Activated CD4-positive, alpha-beta T cell treated with anti-CD3 and anti-CD28 coated beads, Interleukin-2, Interleukin-6, amounts not matched to agents 100 ng/mL and 50 ng/mL, durations not matched to agents 16 hours and 8 hours (primary cell): Measurements from ENCODE around the gene QRICH1.
A peak's percentile ranks its signal among the peaks of the same experiment; 100 is the strongest.

Experiments
- DNase-seq: peaks from one replicate; pipeline ENCODE4 v3.0.0-alpha.2; 2020

QRICH1 gene

DNA sequence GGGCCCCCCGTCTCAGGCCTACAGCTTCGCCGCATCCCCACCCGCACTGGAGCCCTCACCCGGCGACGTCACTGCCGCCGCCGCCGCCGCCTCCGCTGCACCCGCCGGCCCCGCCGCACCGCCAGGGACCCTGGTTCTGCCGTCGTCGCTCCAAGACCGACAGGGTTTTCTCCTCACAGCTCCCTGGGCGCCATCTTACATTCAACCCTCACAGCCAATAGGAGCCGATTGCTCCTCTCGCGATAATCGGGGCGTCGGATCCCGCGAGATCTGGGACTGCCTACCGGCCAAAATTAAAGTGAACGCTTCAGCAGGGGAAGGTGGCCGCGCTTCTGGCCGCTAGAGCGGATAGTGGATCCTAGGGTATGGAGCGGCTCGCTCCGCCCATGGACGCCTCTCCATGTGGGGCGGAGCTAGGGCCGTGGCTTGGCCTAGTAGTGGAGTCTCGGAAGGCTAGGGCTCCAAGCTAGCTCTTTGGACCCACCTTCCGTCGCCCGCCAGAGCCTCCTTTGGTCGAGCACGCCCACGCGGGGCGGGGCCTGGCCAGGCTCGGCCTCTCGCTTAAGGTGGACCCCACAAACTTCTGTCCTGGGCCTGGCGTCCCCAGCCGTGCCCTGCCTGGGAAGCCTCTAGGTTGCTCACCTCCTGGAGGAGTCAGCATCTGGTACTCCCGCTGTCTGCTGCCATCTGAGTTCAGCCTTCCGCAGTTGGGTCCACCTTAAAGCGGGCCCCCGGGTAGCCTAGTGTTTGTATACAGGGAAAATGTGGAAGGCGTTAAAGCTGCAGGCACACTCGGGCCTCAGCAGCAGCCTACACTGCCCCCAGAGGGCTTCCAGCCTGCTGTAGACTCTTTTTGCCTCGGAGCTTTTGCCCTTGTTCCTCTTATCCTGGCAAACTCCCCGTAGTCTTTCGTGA lies at the start of gene QRICH1:
Gene QRICH1 (minus strand): TSS at position 219 of the 915 bp plus-strand sequence. CDS start 17,054 bp downstream, outside the sequence.
- peak; percentile 98 for DNase-seq

DNA sequence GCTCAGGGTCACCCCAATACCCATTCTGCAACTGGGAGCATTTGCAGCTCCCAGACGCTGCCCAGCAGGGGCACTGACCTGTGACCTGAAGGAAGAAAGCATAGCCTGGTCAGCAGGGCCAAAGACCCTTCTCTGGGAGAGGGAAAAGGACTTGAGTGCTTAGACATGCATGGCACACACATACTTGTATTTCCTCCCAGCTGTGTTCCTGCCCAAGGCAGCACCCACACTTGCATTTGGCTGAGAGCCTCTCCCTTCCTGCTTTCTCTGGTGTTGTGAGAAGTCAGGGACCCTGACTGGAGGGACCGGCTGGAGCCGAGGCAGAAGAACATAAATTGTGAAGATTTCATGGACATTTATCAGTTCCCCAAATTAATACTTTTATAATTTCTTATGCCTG lies 46.2 kb upstream of the QRICH1 start:
- DNase-seq: no peak

DNA sequence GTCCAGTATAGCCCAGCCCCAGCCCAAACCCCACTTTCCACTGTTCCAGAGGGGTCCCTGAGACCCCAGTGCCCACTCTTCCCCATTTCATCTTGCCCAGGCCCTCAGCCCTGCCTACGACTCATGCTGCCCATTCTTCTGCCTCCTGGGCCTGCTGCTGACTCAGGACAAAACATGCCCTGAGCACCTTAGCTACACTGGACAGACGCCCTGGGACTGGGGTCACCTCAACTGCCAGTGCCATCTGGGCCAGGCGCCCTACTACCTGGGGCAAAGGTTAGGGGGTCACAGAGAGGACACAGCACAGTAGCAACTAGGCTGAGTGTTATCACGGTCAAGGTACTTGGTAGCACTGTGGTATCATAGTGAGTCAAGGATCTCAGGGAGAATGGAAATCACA lies 41.6 kb upstream of the QRICH1 start:
- no peak for DNase-seq

- no peak for DNase-seq
These were observed 40.8 kb upstream of the QRICH1 start for GRCh38 chr3:49134471-49135265.

GRCh38 chr3:49133226-49133951 lies 39.5 kb upstream of the QRICH1 start:
- DNase-seq: no peak

- no peak for DNase-seq
These were observed 38.8 kb upstream of the QRICH1 start, which contains the start of gene LAMB2 for GRCh38 chr3:49132437-49133225. TSS of gene LAMB2 (minus strand) at chr3:49133050. CDS start at chr3:49132867, 183 bp downstream.

DNA sequence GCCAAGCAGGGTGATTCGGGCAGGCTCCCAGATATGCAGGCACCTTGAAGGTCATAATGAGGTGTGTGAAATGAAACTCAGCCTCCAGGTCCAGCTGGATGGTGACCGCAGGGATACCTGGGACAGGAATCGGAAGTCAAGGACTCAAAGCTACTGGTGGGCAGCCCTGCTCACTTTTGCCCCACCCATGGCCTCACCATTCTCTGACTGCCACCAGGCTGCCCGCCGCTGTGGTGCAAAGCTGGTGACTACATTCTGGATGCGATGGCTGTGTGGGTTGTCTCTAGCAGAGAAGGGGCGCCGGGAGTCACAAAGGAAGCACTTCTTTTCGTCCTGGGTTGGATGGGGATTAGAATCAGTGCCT lies 38.2 kb upstream of the QRICH1 start:
- no peak for DNase-seq

DNA sequence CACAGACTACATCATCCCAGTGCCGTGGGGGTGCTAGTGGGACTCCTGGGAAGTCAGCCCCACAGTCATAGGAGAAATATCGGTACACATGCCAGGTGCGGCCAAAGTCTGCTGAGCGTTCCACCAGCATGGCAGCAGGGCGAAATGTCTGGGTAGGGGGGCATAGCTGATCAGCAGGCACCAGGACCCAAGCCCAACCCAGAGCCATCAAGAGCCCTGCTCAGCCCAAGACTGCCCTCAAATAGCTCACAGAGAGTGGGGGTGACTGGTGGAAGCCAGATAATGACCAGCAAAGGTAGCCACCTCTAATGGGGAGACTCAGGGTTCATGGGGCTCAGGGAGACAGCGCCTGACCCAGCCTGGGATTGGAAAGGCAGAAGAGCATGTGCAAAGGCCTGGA lies 37.7 kb upstream of the QRICH1 start:
- DNase-seq: no peak

GRCh38 chr3:49131040-49131439 lies 37.2 kb upstream of the QRICH1 start:
- DNase-seq: no peak

DNA sequence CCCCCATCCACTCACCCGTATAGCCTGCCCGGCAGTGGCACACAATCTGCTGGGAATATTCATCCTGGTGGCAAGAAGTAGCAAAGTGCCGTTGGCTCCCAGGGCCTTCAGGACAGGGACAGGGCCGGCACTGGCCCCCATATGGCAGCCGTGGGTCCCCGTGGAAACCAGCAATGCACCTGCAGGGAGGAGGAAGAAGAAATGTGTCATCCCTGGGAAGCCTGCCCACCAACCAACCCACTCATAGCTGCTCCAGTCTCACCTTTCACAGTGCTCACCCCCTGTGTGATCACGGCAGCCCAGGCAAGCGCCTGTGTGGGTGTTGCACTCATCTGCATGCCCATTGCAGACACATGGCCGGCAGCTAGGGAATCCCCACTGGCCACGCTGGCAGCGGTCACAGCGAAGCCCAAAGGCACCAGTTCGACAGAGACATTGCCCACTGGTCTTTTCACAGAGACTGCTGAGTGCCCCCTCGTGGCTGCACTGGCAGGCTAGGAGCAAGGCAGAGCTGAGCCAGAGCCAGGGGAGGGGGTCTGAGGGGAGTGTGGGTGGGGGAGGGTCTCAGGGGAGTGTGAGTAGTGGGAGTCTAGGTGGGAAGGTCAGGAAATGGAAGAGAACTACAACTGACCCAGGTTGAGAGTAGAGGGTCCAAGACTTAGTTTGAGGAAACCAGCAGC lies 31.3 kb upstream of the QRICH1 start:
- DNase-seq: no peak

- DNase-seq: no peak
These were observed 30.3 kb upstream of the QRICH1 start for GRCh38 chr3:49124203-49124602.

- DNase-seq: no peak
These were observed 29.8 kb upstream of the QRICH1 start for GRCh38 chr3:49123687-49124086.

GRCh38 chr3:49122886-49123545 lies 29.1 kb upstream of the QRICH1 start:
- no peak for DNase-seq

- DNase-seq: no peak
These were observed 28.6 kb upstream of the QRICH1 start for GRCh38 chr3:49122451-49122850.

GRCh38 chr3:49122022-49122421 lies 28.2 kb upstream of the QRICH1 start:
- DNase-seq: no peak

DNA sequence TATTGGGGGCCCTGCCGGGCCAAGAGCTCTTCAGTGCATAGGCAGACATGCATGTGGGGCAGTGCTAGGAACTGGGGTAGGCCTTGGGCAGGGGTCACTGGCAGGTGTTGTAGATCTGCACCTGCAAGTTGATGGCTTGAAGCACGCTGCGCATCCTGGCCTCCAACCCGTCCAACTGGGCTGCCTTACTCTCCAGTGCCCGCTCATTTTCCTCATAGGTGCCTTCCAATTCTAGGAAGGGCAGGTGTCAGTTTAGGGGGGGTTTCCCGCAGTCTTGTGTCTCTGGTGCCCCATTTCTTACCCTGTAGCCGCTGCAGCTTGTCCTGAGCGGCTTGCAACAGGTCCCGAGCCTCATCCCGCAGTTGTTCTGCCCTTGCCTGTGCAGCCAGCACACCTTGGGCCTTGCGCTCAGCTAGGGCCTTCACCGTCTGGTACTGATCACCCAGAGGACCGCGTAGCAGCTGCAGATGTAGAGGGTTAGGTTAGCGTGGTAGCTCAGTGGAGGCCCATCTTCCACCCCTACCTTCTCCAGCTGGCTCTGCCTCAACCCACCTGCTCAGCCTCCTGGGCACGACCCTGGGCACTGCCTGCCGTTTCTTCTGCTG lies 27.4 kb upstream of the QRICH1 start:
- no peak for DNase-seq

- DNase-seq: peak; percentile 96
These were observed 26.7 kb upstream of the QRICH1 start, which contains the start of gene USP19 for GRCh38 chr3:49120438-49121131. TSS of gene USP19 (minus strand) at chr3:49120823. CDS start at chr3:49119145, 1,678 bp downstream.

GRCh38 chr3:49120096-49120437 lies 26.2 kb upstream of the QRICH1 start:
- peak; percentile 9 for DNase-seq

DNA sequence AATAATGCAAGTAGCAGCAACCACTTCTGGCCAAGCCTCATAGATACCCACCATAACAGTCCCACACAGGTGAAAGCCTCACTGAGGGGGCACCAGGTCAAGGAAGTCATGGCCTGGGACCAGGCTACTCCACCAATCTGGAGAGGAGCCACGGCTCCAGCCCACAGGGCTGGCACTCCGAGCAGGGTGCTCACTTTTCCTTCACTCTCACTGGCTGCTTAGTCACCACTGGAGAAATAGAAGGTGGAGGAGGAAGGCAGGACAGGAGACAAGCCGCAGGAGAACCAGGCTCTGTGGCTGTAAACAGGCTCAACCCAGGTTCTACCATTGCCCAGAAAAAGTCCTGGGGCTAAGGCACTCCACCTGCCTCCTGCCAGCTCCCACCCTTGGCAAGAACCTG lies 25.6 kb upstream of the QRICH1 start:
- DNase-seq: no peak

DNA sequence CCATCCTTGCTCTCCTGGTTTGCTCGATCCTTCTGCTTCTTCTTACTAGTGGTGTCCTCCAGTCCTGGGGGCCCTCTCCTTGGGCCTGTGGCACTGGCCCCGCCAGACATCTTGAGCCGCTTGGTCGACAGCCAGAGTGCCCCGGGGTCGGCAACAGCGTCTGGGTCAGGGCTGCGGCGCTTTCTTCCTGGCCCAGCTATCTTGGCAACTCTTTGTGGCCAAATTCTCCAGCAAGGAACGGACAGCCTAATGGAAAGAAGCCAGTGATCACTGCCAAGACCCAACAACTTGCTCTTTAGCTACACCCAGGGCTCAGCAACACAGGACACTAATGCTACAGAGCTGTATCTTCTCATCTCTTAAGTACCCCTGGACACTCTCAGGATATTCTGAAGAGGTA lies 25.2 kb upstream of the QRICH1 start:
- no peak for DNase-seq
